OCI-LY7 (cell line): ENCODE measurements around the gene RAET1L. TPM values are rescaled to one million over a fixed set of nuclear protein-coding genes. Genes with fewer than 3 reads are reported as not detected.

Experiments used
- BruUV-seq: library from RNA; stranded (reverse); fragments of 400-500 nt; replicated peaks from 2 replicates; lab custom pipeline; 2021; lab: Mats Ljungman, UMichigan
- CTCF ChIA-PET: fragments of 300-600 bp; sonication (Branson Sonifier 250); formaldehyde crosslinking; loops from one replicate; lab custom pipeline; 2022; ENCODE audit warnings: antibody characterized with exemption; ENCODE audit not compliant: unreplicated experiment; lab: Charles Lee
- POLR2A ChIA-PET: fragments of 300-600 bp; sonication (Branson Sonifier 250); formaldehyde crosslinking; loops from one replicate; lab custom pipeline; 2022; ENCODE audit warnings: antibody characterized with exemption; lab: Charles Lee
- DNase-seq: peaks from one replicate; pipeline ENCODE4 v3.0.0-alpha.2; 2015; ENCODE audit warnings: low spot score
- H2AFZ ChIP-seq: fragments of 200-600 bp; sonication (generic), shearing (Covaris generic); 2 replicates; pipeline ENCODE4 v1.6.1; 2014; ENCODE audit warnings: mild to moderate bottlenecking, antibody characterized with exemption, low read length, moderate library complexity
- H3K27ac ChIP-seq: fragments of 200-600 bp; sonication (generic); 2 replicates; pipeline ENCODE4 v1.5.1; 2014; ENCODE audit warnings: mixed run types, low read depth, mild to moderate bottlenecking, moderate library complexity, low read length, inconsistent platforms; ENCODE audit not compliant: poor library complexity, severe bottlenecking
- H3K36me3 ChIP-seq: fragments of 200-600 bp; sonication (generic); 2 replicates; pipeline ENCODE4 v1.6.1; 2014; ENCODE audit warnings: mild to moderate bottlenecking, antibody characterized with exemption, low read length, moderate library complexity, mixed read lengths; ENCODE audit not compliant: insufficient read depth
- H3K4me1 ChIP-seq: fragments of 200-600 bp; sonication (generic); 2 replicates; pipeline ENCODE4 v1.5.1; 2014; ENCODE audit warnings: mild to moderate bottlenecking, low read length; ENCODE audit not compliant: insufficient read depth, poor library complexity, severe bottlenecking
- H3K4me2 ChIP-seq: fragments of 200-600 bp; sonication (generic); 2 replicates; pipeline ENCODE4 v1.6.1; 2014; ENCODE audit warnings: mild to moderate bottlenecking, low read length
- H3K4me3 ChIP-seq: fragments of 200-600 bp; sonication (generic); 2 replicates; pipeline ENCODE4 v1.5.1; 2014; ENCODE audit warnings: mild to moderate bottlenecking, low read depth, low read length; ENCODE audit not compliant: poor library complexity, severe bottlenecking
- H3K79me2 ChIP-seq: fragments of 200-600 bp; sonication (generic); 2 replicates; pipeline ENCODE4 v1.6.1; 2016; ENCODE audit warnings: low read depth, mild to moderate bottlenecking, low read length, moderate library complexity, mixed read lengths; ENCODE audit not compliant: insufficient read depth
- H3K9me2 ChIP-seq: fragments of 200-600 bp; sonication (generic); 2 replicates; pipeline ENCODE4 v1.6.1; 2016; ENCODE audit warnings: mild to moderate bottlenecking, low read length, mixed read lengths; ENCODE audit not compliant: insufficient read depth
- H3K9me3 ChIP-seq: fragments of 200-600 bp; sonication (generic); 2 replicates; pipeline ENCODE4 v1.6.1; 2014; ENCODE audit warnings: mild to moderate bottlenecking, mixed run types, low read length, mixed read lengths
- H4K20me1 ChIP-seq: fragments of 200-600 bp; sonication (generic); 2 replicates; pipeline ENCODE4 v1.6.1; 2014; ENCODE audit warnings: mild to moderate bottlenecking, antibody characterized with exemption, low read length, moderate library complexity, mixed read lengths; ENCODE audit not compliant: insufficient read depth
- EZH2phosphoT487 ChIP-seq: fragments of 200-600 bp; sonication (generic); IDR thresholded peaks from 2 replicates; pipeline ENCODE4 v1.6.1; 2018; ENCODE audit warnings: low read depth, borderline replicate concordance, mild to moderate bottlenecking, mixed run types, antibody characterized with exemption, low read length, moderate library complexity, mixed read lengths
- intact Hi-C: fragments of 100-400 bp; cut with micrococcal nuclease; formaldehyde crosslinking; loops from one replicate; pipeline ENCODE4 v1.10.0; 2022; ENCODE audit not compliant: unreplicated experiment
- total RNA-seq, 2 experiments: library from RNA; depleted of rRNA in 1 of 2; stranded (reverse); fragments of >200 nt in 1 of 2; shearing (Covaris generic) in 1 of 2; gene quantifications; 2 replicates each; pipeline ENCODE4 v1.2.3, GENCODE V29; 2014 to 2022
- TF ChIP-seq, protein P1 (sequence below): fragments of 200-600 bp; sonication (generic); conservative IDR thresholded peaks from 2 replicates; pipeline ENCODE4 v1.5.1; 2014; ENCODE audit warnings: mild to moderate bottlenecking, antibody characterized with exemption, low read length, moderate library complexity, mixed read lengths

Gene RAET1L
- total RNA-seq, 2 experiments from 2014 or later = not detected

DNA sequence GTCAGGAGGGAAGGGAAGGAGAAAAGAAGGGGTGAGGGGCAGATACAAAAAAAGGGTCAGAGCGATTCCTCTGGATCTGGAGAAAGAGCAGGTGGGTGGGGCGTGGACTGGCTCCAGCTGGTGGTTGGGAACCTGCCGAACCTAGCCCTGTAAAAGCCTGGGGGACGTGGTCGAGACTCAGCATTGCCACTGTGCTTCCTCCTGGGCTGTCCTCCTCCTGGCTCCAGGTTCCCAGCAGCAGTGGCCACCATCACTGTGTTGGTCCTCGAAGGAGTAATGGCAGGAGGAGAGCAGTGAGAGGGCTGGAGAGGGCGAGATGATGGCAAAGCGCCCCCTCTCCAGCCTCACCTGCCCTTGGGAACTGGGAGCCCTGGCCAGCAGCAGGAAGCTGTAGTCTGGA lies 3.5 kb upstream of the RAET1L start:
- Histone ChIP-seq H3K9me3 (no peaks in the 10 kb centered on the region), H2AFZ (no peak overlapping the region), H3K79me2 (no peaks in the 10 kb centered on the region), H3K36me3 (no peaks in the 10 kb centered on the region), H3K4me3 (no peak overlapping the region), H3K9me2 (no peaks in the 10 kb centered on the region), H3K27ac (no peak overlapping the region), H3K4me2 (no peak overlapping the region), H3K4me1 (peaks cover 12% of the 10 kb centered on the region), H4K20me1 (no peaks in the 10 kb centered on the region; the same call in 1 of the 2 replicates)
- no peak for TF ChIP-seq EZH2phosphoT487
- TF ChIP-seq, protein P1, sequence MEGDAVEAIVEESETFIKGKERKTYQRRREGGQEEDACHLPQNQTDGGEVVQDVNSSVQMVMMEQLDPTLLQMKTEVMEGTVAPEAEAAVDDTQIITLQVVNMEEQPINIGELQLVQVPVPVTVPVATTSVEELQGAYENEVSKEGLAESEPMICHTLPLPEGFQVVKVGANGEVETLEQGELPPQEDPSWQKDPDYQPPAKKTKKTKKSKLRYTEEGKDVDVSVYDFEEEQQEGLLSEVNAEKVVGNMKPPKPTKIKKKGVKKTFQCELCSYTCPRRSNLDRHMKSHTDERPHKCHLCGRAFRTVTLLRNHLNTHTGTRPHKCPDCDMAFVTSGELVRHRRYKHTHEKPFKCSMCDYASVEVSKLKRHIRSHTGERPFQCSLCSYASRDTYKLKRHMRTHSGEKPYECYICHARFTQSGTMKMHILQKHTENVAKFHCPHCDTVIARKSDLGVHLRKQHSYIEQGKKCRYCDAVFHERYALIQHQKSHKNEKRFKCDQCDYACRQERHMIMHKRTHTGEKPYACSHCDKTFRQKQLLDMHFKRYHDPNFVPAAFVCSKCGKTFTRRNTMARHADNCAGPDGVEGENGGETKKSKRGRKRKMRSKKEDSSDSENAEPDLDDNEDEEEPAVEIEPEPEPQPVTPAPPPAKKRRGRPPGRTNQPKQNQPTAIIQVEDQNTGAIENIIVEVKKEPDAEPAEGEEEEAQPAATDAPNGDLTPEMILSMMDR = no peak
- BruUV-seq = no TSS peak
- ChIA-PET POLR2A (no interaction called here), CTCF (interaction anchor here (0.5 kb wide), 1 partner anchor 143 kb away, joined by 3 read pairs; no protein-coding TSS in a partner anchor)
- intact Hi-C loops = loop anchor here (2.0 kb wide), 1 partner anchor 24 kb away; no protein-coding TSS in a partner anchor
- no peak for DNase-seq

DNA sequence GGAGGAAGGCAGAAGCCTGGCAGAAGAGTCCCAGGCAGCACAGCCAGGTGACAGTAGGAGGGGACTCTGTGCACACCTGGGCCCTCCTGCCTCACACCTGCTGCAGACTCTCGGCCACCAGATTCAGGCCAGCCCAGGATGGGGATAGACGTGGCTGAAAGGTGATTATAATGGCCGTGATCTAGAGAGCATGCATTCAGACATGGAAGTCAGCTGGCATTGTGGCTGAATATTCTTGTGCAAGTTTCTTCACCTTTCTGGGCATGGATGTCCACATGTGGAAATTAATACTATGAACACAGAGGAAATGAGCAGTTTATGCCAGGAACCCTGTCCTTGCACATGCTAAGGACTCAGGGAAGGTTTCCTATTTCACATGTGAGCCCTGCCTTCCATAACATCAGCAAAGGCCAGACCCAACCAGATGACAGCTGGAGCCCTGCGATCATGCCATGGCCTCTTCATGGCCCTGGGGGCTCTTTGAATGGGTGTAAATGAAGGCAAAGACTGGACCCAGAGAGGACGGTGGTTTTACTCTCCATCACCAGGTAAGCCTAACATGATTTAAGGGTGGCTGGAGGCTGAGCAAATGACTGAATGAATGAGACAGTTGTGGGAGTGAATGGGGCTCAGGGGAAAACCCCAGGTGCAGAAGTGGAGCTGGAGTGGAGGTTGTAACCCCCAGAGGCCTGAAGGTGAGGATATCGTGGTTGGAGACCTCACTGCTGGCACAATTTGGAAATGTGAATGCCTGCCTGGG lies 2.7 kb upstream of the RAET1L start:
- Histone ChIP-seq H3K9me3 (no peaks in the 10 kb centered on the region), H3K27ac (no peak overlapping the region), H3K4me1 (peaks cover 12% of the 10 kb centered on the region), H3K79me2 (no peaks in the 10 kb centered on the region), H2AFZ (no peak overlapping the region), H3K9me2 (no peaks in the 10 kb centered on the region), H3K36me3 (no peaks in the 10 kb centered on the region), H4K20me1 (no peaks in the 10 kb centered on the region; the same call in 1 of the 2 replicates), H3K4me3 (no peak overlapping the region), H3K4me2 (no peak overlapping the region)
- no peak for TF ChIP-seq EZH2phosphoT487
- TF ChIP-seq, protein P1 = no peak
- POLR2A ChIA-PET = no interaction called here
- BruUV-seq = no TSS peak
- CTCF ChIA-PET = interaction anchor here (0.5 kb wide), 1 partner anchor 144 kb away, joined by 3 read pairs; no protein-coding TSS in a partner anchor
- intact Hi-C loops = loop anchor here (2.0 kb wide), 1 partner anchor 23 kb away; no protein-coding TSS in a partner anchor
- DNase-seq = no peak
